Measurements from ENCODE around the gene FSCN2. TPM values are rescaled to one million over a fixed set of nuclear protein-coding genes. Genes with fewer than 3 reads are reported as not detected.

FSCN2 gene
- total and polyA plus RNA-seq, 2 of the 4 experiments (the other 2 are of a cell fraction) = 0.18 to 0.84 TPM

DNA sequence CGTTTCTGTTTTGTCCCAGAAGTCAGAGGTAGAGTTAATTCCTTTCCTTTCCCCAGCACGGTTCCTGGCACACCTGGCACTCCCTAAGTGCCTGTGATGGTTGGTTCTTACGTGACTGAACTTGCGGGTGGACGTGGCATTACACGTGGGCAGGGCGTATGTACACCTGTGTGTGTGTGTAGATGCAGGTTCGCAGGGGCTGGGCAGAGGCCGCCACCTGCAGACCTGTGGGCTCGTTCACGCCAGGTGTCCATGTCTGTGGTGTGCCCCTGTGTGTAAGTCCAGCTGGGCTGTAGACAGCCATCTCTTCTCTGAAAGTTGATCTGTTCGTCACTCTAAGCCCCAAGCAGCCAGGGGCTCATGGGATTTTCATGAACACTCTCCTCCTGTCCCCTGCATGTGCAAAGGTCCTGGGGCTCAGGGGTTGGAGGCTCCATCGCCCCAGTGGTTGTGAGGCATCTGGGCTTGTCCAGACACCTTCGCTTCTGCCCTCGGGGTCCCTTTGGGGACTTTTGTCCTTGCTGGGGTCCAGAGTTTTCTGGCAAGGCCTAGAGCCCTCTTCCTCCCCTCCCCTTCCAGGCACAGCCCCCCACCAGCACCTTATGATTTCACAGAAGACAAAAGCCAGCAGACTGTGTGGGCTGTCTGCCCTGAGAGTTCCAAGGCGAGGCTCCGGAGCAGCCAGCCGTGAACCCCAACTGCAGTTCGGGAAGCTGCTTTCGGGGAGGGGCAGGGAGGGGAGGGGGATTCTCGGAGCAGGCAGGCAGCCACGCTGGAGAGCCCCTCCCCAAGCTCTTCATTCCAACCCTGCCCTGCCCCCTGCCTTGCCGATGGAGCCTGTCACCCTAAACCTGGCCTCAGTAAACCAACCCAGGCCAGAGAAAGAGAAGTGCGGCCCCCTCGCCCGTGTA lies 5.4 kb upstream of the FSCN2 start:
- in situ Hi-C loops (cut with MboI; ENCODE audit: low sequenced_read_pairs) = no loop called here
- TF ChIP-seq, protein P1, sequence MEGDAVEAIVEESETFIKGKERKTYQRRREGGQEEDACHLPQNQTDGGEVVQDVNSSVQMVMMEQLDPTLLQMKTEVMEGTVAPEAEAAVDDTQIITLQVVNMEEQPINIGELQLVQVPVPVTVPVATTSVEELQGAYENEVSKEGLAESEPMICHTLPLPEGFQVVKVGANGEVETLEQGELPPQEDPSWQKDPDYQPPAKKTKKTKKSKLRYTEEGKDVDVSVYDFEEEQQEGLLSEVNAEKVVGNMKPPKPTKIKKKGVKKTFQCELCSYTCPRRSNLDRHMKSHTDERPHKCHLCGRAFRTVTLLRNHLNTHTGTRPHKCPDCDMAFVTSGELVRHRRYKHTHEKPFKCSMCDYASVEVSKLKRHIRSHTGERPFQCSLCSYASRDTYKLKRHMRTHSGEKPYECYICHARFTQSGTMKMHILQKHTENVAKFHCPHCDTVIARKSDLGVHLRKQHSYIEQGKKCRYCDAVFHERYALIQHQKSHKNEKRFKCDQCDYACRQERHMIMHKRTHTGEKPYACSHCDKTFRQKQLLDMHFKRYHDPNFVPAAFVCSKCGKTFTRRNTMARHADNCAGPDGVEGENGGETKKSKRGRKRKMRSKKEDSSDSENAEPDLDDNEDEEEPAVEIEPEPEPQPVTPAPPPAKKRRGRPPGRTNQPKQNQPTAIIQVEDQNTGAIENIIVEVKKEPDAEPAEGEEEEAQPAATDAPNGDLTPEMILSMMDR (conservative IDR thresholded peaks at IDR 0.05; ENCODE audit: low read depth, low read length) = 0 out of 2 replicates have a peak, but pooled peaks have one; percentile 4
- no peak for TF ChIP-seq MXI1 (IDR thresholded peaks at IDR 0.05; ENCODE audit: borderline replicate concordance, low read depth, low read length)
- CTCF ChIA-PET = no interaction called here

More for the DNA sequence above, 5.4 kb upstream of the FSCN2 start:
- H3K23ac ChIP-seq (ENCODE audit: low read depth, low read length) = no peak overlapping the region
- no peak overlapping the region for H3K18ac ChIP-seq (ENCODE audit: low read depth, low read length)
- no peak overlapping the region for H4K91ac ChIP-seq (ENCODE audit: insufficient read depth, low read depth, low read length)
- dilution Hi-C loops (cut with HindIII; ENCODE audit: low sequenced_read_pairs, unreplicated experiment) = no loop called here
- no peak overlapping the region for H3K14ac ChIP-seq (replicated peaks; ENCODE audit: low read depth, low read length)
- BruUV-seq (replicated peaks) = no TSS peak
- H3K36me3 ChIP-seq (ENCODE audit: control insufficient read depth, insufficient read depth, low read length) = no peaks in the 10 kb centered on the region
- intact Hi-C loops (cut with micrococcal nuclease) = no loop called here
- H2AFZ ChIP-seq (replicated peaks; ENCODE audit: low read length, poor library complexity) = peak overlapping the region; percentile 32
- no peak overlapping the region for H4K8ac ChIP-seq (ENCODE audit: low read depth in 2 of 2, low read length in 2 of 2)
- H3K79me1 ChIP-seq (ENCODE audit: low read depth in 1 of 2, low read length in 2 of 2) = peaks cover 4 to 20% of the 10 kb centered on the region in 2 experiments; a peak in 3 of 4 replicates
- H3K4ac ChIP-seq (ENCODE audit: low read depth, low read length) = no peak overlapping the region
- DNase-seq (no peak), ATAC-seq (ENCODE audit: low read depth) (no peak)
- H3K56ac ChIP-seq (ENCODE audit: extremely low read depth, insufficient read depth, low read length) = no peak overlapping the region
- no peak overlapping the region for H4K5ac ChIP-seq (ENCODE audit: low read depth, low read length)
- peaks cover 5% of the 10 kb centered on the region; the same call in 1 of the 2 replicates for H3K9me1 ChIP-seq (ENCODE audit: insufficient read depth, low read length)
- no peak overlapping the region for H3K9ac ChIP-seq (ENCODE audit: low read depth, low read length)
- no peak overlapping the region for H2BK15ac ChIP-seq (ENCODE audit: low read depth, low read length)
- H3K4me2 ChIP-seq (ENCODE audit: low read depth, low read length) = no peak overlapping the region
- POLR2A ChIA-PET (ENCODE audit: unreplicated experiment) = no interaction called here
- H2AK9ac ChIP-seq (replicated peaks; ENCODE audit: low read depth, low read length, poor library complexity) = peak overlapping the region; percentile 65
- H3K27me3 ChIP-seq (ENCODE audit: control insufficient read depth, insufficient read depth, low read length) = peaks cover 1% of the 10 kb centered on the region; the same call in 1 of the 2 replicates
- whole genome bisulfite sequencing, 2 experiments (ENCODE audit: extremely low coverage in 2 of 2, insufficient read length in 1 of 2) = 19% methylated on average over 3 of the region's 26 CpGs; no CpG with 5 or more reads in 1 of the 2 experiments
- no peaks in the 10 kb centered on the region for H3K9me3 ChIP-seq (ENCODE audit: control insufficient read depth, insufficient read depth, low read length)
- no peak overlapping the region for H2BK120ac ChIP-seq (ENCODE audit: low read depth, low read length)
- H3K4me3 ChIP-seq (ENCODE audit: insufficient read depth, low read depth, low read length) = no peak overlapping the region
- H2BK5ac ChIP-seq (ENCODE audit: low read depth, low read length, poor library complexity, severe bottlenecking) = no peak overlapping the region
- no peak overlapping the region for H2BK20ac ChIP-seq (ENCODE audit: low read depth, low read length)
- H3K27ac ChIP-seq (ENCODE audit: insufficient read depth, low read length) = no peak overlapping the region
- peaks cover 26% of the 10 kb centered on the region for H3K4me1 ChIP-seq (ENCODE audit: control insufficient read depth, insufficient read depth, low read length)
- H2AK5ac ChIP-seq (ENCODE audit: low read depth, low read length) = no peak overlapping the region
- H4K20me1 ChIP-seq (ENCODE audit: insufficient read depth, low read length) = peaks cover 47% of the 10 kb centered on the region

Measured in IMR-90 (cell line).